OCI-LY7 (cell line): ENCODE data around the gene CFAP73.

Experiments used
- EZH2phosphoT487 ChIP-seq: fragments of 200-600 bp; sonication (generic); IDR thresholded peaks from 2 replicates; pipeline ENCODE4 v1.6.1; 2018; ENCODE audit warnings: low read depth, borderline replicate concordance, mild to moderate bottlenecking, mixed run types, antibody characterized with exemption, low read length, moderate library complexity, mixed read lengths
- TF ChIP-seq, protein P1 (sequence below): fragments of 200-600 bp; sonication (generic); conservative IDR thresholded peaks from 2 replicates; pipeline ENCODE4 v1.5.1; 2014; ENCODE audit warnings: mild to moderate bottlenecking, antibody characterized with exemption, low read length, moderate library complexity, mixed read lengths

GRCh38 chr12:113152835-113153814 lies 3.6 kb downstream of the CFAP73 start:
- TF ChIP-seq, protein P1, sequence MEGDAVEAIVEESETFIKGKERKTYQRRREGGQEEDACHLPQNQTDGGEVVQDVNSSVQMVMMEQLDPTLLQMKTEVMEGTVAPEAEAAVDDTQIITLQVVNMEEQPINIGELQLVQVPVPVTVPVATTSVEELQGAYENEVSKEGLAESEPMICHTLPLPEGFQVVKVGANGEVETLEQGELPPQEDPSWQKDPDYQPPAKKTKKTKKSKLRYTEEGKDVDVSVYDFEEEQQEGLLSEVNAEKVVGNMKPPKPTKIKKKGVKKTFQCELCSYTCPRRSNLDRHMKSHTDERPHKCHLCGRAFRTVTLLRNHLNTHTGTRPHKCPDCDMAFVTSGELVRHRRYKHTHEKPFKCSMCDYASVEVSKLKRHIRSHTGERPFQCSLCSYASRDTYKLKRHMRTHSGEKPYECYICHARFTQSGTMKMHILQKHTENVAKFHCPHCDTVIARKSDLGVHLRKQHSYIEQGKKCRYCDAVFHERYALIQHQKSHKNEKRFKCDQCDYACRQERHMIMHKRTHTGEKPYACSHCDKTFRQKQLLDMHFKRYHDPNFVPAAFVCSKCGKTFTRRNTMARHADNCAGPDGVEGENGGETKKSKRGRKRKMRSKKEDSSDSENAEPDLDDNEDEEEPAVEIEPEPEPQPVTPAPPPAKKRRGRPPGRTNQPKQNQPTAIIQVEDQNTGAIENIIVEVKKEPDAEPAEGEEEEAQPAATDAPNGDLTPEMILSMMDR, result peak; percentile 79
- no peak for TF ChIP-seq EZH2phosphoT487
